Choroid plexus epithelial cell (primary cell): Measurements from ENCODE around the gene TCHP.

Experiments used
- DNase-seq: peaks from one replicate; pipeline ENCODE4 v3.0.0-alpha.2; 2010; ENCODE audit warnings: low read depth
- H3K4me3 ChIP-seq: 2 replicates; pipeline ENCODE4 v1.5.1; 2011; ENCODE audit warnings: low read depth, mild to moderate bottlenecking, control low read depth, low read length, moderate library complexity
- TF ChIP-seq, protein P1 (sequence below): conservative IDR thresholded peaks from 2 replicates; pipeline ENCODE4 v1.5.1; 2011; ENCODE audit warnings: low read depth, mild to moderate bottlenecking, control low read depth, inconsistent platforms, low read length, moderate library complexity

The TCHP gene

GRCh38 chr12:109947521-109947920, 47.4 kb downstream of the TCHP start:
- TF ChIP-seq, protein P1, sequence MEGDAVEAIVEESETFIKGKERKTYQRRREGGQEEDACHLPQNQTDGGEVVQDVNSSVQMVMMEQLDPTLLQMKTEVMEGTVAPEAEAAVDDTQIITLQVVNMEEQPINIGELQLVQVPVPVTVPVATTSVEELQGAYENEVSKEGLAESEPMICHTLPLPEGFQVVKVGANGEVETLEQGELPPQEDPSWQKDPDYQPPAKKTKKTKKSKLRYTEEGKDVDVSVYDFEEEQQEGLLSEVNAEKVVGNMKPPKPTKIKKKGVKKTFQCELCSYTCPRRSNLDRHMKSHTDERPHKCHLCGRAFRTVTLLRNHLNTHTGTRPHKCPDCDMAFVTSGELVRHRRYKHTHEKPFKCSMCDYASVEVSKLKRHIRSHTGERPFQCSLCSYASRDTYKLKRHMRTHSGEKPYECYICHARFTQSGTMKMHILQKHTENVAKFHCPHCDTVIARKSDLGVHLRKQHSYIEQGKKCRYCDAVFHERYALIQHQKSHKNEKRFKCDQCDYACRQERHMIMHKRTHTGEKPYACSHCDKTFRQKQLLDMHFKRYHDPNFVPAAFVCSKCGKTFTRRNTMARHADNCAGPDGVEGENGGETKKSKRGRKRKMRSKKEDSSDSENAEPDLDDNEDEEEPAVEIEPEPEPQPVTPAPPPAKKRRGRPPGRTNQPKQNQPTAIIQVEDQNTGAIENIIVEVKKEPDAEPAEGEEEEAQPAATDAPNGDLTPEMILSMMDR: no peak
- no peak overlapping the region for H3K4me3 ChIP-seq
- peak; percentile 52 for DNase-seq

- TF ChIP-seq, protein P1: no peak
- DNase-seq: no peak
- no peak overlapping the region for H3K4me3 ChIP-seq
Observed at GRCh38 chr12:109948368-109948767, 48.3 kb downstream of the TCHP start.

GRCh38 chr12:109949089-109949488, 49.0 kb downstream of the TCHP start:
- peak; percentile 77 for DNase-seq
- TF ChIP-seq, protein P1: no peak
- H3K4me3 ChIP-seq: no peak overlapping the region

GRCh38 chr12:109950625-109951024, 50.6 kb downstream of the TCHP start:
- TF ChIP-seq, protein P1: no peak
- H3K4me3 ChIP-seq: no peak overlapping the region
- DNase-seq: no peak

DNA sequence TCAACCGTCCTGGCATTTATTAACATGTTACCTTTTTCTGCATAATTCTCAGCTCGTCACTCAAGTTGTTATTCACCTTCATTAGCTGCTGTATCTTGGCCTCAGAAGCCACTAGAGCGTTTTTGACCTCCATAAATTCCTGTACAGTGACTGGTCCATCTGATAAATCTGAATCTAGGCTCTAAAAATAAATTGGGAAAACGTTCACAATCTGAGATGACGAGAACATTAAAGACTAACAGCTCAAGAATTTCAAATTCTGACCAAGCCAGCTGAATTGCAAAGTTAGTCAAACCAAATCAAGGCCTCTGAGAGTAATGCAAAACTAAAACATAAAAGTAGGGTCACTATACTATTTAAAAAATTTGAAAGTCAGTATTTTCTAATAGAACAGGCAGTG, 51.1 kb downstream of the TCHP start:
- peak; percentile 87 for DNase-seq
- TF ChIP-seq, protein P1: no peak
- no peak overlapping the region for H3K4me3 ChIP-seq

GRCh38 chr12:109951751-109952150, 51.7 kb downstream of the TCHP start:
- peak; percentile 94 for DNase-seq
- TF ChIP-seq, protein P1: peak; percentile 29
- H3K4me3 ChIP-seq: no peak overlapping the region

GRCh38 chr12:109952160-109952858, 52.2 kb downstream of the TCHP start:
- DNase-seq: no peak
- TF ChIP-seq, protein P1: no peak
- no peak overlapping the region for H3K4me3 ChIP-seq
